ENCODE data around the gene STK33. TPM values are rescaled to one million over a fixed set of nuclear protein-coding genes. Genes with fewer than 3 reads are reported as not detected.

STK33 gene
- total RNA-seq, 2 donors from 2014 or later: 7.3 to 14.8 TPM

GRCh38 chr11:8382436-8383053, 211.5 kb downstream of the STK33 start:
- H3K4me1 ChIP-seq: no peaks in the 10 kb centered on the region
- no peak overlapping the region for H3K27ac ChIP-seq
- DNase-seq (no peak), ATAC-seq (no peak)
- H3K36me3 ChIP-seq (replicated peaks in 1 of 2; ENCODE audit: insufficient read depth in 1 of 2, low read depth in 2 of 2): no peaks in the 10 kb centered on the region
- H3K9me3 ChIP-seq: no peaks in the 10 kb centered on the region
- WGBS, 2 donors: 78 to 84% methylated on average over 9 of the region's 9 CpGs
- no peak for TF ChIP-seq POLR2A (IDR thresholded peaks at IDR 0.05)
- TF ChIP-seq CTCF (IDR thresholded peaks at IDR 0.05): no peak
- intact Hi-C loops (cut with DNase I): no loop called here
- H3K4me3 ChIP-seq: no peak overlapping the region
- H3K27me3 ChIP-seq: no peaks in the 10 kb centered on the region

- Histone ChIP-seq H3K9me3 (no peaks in the 10 kb centered on the region), H3K4me1 (no peaks in the 10 kb centered on the region), H3K4me3 (no peak overlapping the region), H3K36me3 (replicated peaks in 1 of 2; ENCODE audit: insufficient read depth in 1 of 2, low read depth in 2 of 2) (no peaks in the 10 kb centered on the region), H3K27me3 (no peaks in the 10 kb centered on the region), H3K27ac (no peak overlapping the region)
- intact Hi-C loops (cut with DNase I): no loop called here
- 83 to 85% methylated on average over 11 to 13 of the region's 13 CpGs for WGBS, 2 donors
- TF ChIP-seq POLR2A (IDR thresholded peaks at IDR 0.05) (no peak), CTCF (IDR thresholded peaks at IDR 0.05) (no peak)
- ATAC-seq (no peak), DNase-seq (no peak)
These were observed 212.1 kb downstream of the STK33 start for GRCh38 chr11:8381871-8382396.

GRCh38 chr11:8381343-8381742, 212.7 kb downstream of the STK33 start:
- no peaks in the 10 kb centered on the region for H3K27me3 ChIP-seq
- no peak for ATAC-seq
- no peak overlapping the region for H3K27ac ChIP-seq
- no peaks in the 10 kb centered on the region for H3K36me3 ChIP-seq (replicated peaks in 1 of 2; ENCODE audit: insufficient read depth in 1 of 2, low read depth in 2 of 2)
- H3K4me3 ChIP-seq: no peak overlapping the region
- intact Hi-C loops (cut with DNase I): no loop called here
- H3K4me1 ChIP-seq: no peaks in the 10 kb centered on the region
- 81 to 86% methylated on average over 6 of the region's 6 CpGs for WGBS, 2 donors
- no peaks in the 10 kb centered on the region for H3K9me3 ChIP-seq
- TF ChIP-seq CTCF (IDR thresholded peaks at IDR 0.05) (no peak), POLR2A (IDR thresholded peaks at IDR 0.05) (no peak)
- DNase-seq: no peak

- 63 to 66% methylated on average over 4 of the region's 4 CpGs for WGBS, 2 donors
- H3K27ac ChIP-seq: no peak overlapping the region
- intact Hi-C loops (cut with DNase I): no loop called here
These were observed 218.1 kb downstream of the STK33 start for GRCh38 chr11:8375932-8376331.

More at GRCh38 chr11:8375932-8376331, 218.1 kb downstream of the STK33 start:
- Histone ChIP-seq H3K4me1 (no peaks in the 10 kb centered on the region), H3K9me3 (no peaks in the 10 kb centered on the region), H3K27me3 (no peaks in the 10 kb centered on the region), H3K4me3 (no peak overlapping the region), H3K36me3 (replicated peaks in 1 of 2; ENCODE audit: insufficient read depth in 1 of 2, low read depth in 2 of 2) (no peaks in the 10 kb centered on the region)
- no peak for DNase-seq
- no peak for ATAC-seq
- TF ChIP-seq POLR2A (IDR thresholded peaks at IDR 0.05): no peak
- TF ChIP-seq CTCF (IDR thresholded peaks at IDR 0.05): no peak

All from body of pancreas (tissue), 4 donors.